ENCODE data around the gene HEMGN. TPM values are rescaled to one million over a fixed set of nuclear protein-coding genes. Genes with fewer than 3 reads are reported as not detected.

Gene HEMGN
- total and polyA plus RNA-seq, 2 of the 13 experiments (the other 11 are each of a cell fraction or from before 2014, with no cell fraction given) = not detected

DNA sequence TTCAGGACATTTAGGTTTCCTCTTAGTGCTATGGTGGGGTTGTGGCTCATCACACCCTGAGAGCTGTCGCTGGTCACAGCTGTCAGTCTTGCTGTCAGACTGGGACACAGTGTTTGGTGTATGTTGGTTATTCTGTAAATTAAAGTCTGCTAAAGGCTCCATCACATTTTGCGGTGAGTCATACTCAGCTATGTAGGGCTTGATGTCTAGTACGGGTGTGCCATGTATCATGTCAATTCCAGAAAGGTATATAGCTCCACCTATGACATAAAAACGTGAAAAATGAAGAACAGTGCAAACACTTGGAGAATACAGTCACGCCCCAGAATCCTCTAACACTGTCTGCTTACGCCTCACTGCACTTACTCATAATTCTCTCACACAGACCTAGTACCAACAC lies 27.6 kb downstream of the HEMGN start:
- BruUV-seq (replicated peaks) = no TSS peak
- H3K4me1 ChIP-seq (ENCODE audit: insufficient read depth, low read length) = peaks cover 7% of the 10 kb centered on the region; the same call in 1 of the 2 replicates
- H3K4me3 ChIP-seq (replicated peaks in 1 of 3; ENCODE audit: insufficient read depth in 1 of 3, low read depth in 2 of 3, low read length in 3 of 3) = no peak overlapping the region
- no peaks in the 10 kb centered on the region for H3K9me3 ChIP-seq (ENCODE audit: low read length)
- no peaks in the 10 kb centered on the region for H3K27me3 ChIP-seq (ENCODE audit: control insufficient read depth in 1 of 2, insufficient read depth in 2 of 2, low read length in 2 of 2)
- H3K27ac ChIP-seq (ENCODE audit: extremely low read length, insufficient read depth, low read length) = no peak overlapping the region
- FAIRE-seq (no peak), DNase-seq (ENCODE audit: low spot score) (no peak), ATAC-seq (no peak)
- in situ Hi-C loops (cut with HindIII; ENCODE audit: extremely low pct_ligation_motif_present, low pct_unique_long_range_greater_than_20kb) (no loop called here), intact Hi-C loops (cut with micrococcal nuclease; ENCODE audit: unreplicated experiment) (no loop called here)
- H3K79me2 ChIP-seq (ENCODE audit: insufficient read depth, low read length) = no peaks in the 10 kb centered on the region
- no peaks in the 10 kb centered on the region for H4K20me1 ChIP-seq (ENCODE audit: insufficient read depth, low read length)
- CTCF ChIA-PET (ENCODE audit: low intra/inter-chr PET ratio, low total read pairs) = no interaction called here
- no peak overlapping the region for H3K9ac ChIP-seq (ENCODE audit: insufficient read depth, low read depth, low read length)
- peaks cover 14 to 63% of the 10 kb centered on the region in 2 experiments for H3K36me3 ChIP-seq (replicated peaks in 1 of 2; ENCODE audit: control insufficient read depth in 1 of 2, insufficient read depth in 2 of 2, low read length in 2 of 2)
- no peak overlapping the region for H3K4me2 ChIP-seq (ENCODE audit: low read depth, low read length)
- WGBS (ENCODE audit: low lambda C conversion rate) = 91% methylated on average over 6 of the region's 6 CpGs
- no peak overlapping the region for H2AFZ ChIP-seq (ENCODE audit: low read length)
- TF ChIP-seq, protein P1, sequence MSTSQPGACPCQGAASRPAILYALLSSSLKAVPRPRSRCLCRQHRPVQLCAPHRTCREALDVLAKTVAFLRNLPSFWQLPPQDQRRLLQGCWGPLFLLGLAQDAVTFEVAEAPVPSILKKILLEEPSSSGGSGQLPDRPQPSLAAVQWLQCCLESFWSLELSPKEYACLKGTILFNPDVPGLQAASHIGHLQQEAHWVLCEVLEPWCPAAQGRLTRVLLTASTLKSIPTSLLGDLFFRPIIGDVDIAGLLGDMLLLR (CRISPR knock-in tag; IDR thresholded peaks at IDR 0.05) = no peak
- no peak for TF ChIP-seq FOXJ3 (CRISPR knock-in tag; IDR thresholded peaks at IDR 0.05; ENCODE audit: borderline replicate concordance)
- TF ChIP-seq THAP11 (CRISPR knock-in tag; IDR thresholded peaks at IDR 0.05) = no peak
- TF ChIP-seq, protein P2, sequence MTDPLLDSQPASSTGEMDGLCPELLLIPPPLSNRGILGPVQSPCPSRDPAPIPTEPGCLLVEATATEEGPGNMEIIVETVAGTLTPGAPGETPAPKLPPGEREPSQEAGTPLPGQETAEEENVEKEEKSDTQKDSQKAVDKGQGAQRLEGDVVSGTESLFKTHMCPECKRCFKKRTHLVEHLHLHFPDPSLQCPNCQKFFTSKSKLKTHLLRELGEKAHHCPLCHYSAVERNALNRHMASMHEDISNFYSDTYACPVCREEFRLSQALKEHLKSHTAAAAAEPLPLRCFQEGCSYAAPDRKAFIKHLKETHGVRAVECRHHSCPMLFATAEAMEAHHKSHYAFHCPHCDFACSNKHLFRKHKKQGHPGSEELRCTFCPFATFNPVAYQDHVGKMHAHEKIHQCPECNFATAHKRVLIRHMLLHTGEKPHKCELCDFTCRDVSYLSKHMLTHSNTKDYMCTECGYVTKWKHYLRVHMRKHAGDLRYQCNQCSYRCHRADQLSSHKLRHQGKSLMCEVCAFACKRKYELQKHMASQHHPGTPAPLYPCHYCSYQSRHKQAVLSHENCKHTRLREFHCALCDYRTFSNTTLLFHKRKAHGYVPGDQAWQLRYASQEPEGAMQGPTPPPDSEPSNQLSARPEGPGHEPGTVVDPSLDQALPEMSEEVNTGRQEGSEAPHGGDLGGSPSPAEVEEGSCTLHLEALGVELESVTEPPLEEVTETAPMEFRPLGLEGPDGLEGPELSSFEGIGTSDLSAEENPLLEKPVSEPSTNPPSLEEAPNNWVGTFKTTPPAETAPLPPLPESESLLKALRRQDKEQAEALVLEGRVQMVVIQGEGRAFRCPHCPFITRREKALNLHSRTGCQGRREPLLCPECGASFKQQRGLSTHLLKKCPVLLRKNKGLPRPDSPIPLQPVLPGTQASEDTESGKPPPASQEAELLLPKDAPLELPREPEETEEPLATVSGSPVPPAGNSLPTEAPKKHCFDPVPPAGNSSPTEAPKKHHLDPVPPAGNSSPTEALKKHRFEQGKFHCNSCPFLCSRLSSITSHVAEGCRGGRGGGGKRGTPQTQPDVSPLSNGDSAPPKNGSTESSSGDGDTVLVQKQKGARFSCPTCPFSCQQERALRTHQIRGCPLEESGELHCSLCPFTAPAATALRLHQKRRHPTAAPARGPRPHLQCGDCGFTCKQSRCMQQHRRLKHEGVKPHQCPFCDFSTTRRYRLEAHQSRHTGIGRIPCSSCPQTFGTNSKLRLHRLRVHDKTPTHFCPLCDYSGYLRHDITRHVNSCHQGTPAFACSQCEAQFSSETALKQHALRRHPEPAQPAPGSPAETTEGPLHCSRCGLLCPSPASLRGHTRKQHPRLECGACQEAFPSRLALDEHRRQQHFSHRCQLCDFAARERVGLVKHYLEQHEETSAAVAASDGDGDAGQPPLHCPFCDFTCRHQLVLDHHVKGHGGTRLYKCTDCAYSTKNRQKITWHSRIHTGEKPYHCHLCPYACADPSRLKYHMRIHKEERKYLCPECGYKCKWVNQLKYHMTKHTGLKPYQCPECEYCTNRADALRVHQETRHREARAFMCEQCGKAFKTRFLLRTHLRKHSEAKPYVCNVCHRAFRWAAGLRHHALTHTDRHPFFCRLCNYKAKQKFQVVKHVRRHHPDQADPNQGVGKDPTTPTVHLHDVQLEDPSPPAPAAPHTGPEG (CRISPR knock-in tag; IDR thresholded peaks at IDR 0.05) = no peak
- no peak for TF ChIP-seq ZNF101 (CRISPR knock-in tag; IDR thresholded peaks at IDR 0.05; ENCODE audit: borderline replicate concordance, low read depth)
- TF ChIP-seq ZNF549 (CRISPR knock-in tag; IDR thresholded peaks at IDR 0.05) = no peak
- no peak for TF ChIP-seq ZNF230 (CRISPR knock-in tag; IDR thresholded peaks at IDR 0.05)
- POLR2A ChIA-PET = interaction anchor here (1.4 kb wide), 1 partner anchor 12 kb away, joined by 5 read pairs; the partner anchor contains the start of gene TRMO
